H1 (cell line): ENCODE measurements around the gene CPTP. TPM values are rescaled to one million over a fixed set of nuclear protein-coding genes. Genes with fewer than 3 reads are reported as not detected.

Experiments used
- CTCF ChIA-PET: fragments of 300-600 bp; sonication (Branson Sonifier 250); formaldehyde crosslinking; loops from one replicate; lab custom pipeline; 2021; ENCODE audit not compliant: partially characterized antibody; lab: Charles Lee
- POLR2A ChIA-PET: fragments of 300-600 bp; sonication (Branson Sonifier 250); formaldehyde crosslinking; loops from one replicate; lab custom pipeline; 2021; ENCODE audit warnings: inconsistent platforms; ENCODE audit not compliant: partially characterized antibody; lab: Charles Lee
- DNase-seq, 2 experiments: peaks; one replicate each; pipeline versions ENCODE4 v3.0.0 to v3.0.0-alpha.2; 2010 to 2022; ENCODE audit warnings: low spot score in 2 of 2, low read depth in 1 of 2, mixed read lengths in 1 of 2
- FAIRE-seq: peaks from 2 replicates; lab custom pipeline; 2011; peaks lifted over from hg19 to GRCh38; lab: Jason Lieb, UNC
- H2AFZ ChIP-seq: 2 replicates; pipeline ENCODE4 v1.8.1; 2012; ENCODE audit warnings: low read length, inconsistent platforms
- H2AK5ac ChIP-seq: 2 replicates; pipeline ENCODE4 v1.6.1; 2013; ENCODE audit warnings: low read depth, low read length
- H2BK120ac ChIP-seq: replicated peaks from 2 replicates; pipeline ENCODE3; 2013; ENCODE audit warnings: low read depth, low read length, inconsistent platforms
- H2BK12ac ChIP-seq: 2 replicates; pipeline ENCODE4 v1.6.1; 2013; ENCODE audit warnings: low read depth, low read length
- H2BK15ac ChIP-seq: 2 replicates; pipeline ENCODE4 v1.6.1; 2013; ENCODE audit warnings: low read length
- H2BK20ac ChIP-seq: 2 replicates; pipeline ENCODE4 v1.6.1; 2013; ENCODE audit warnings: low read length
- H2BK5ac ChIP-seq: 2 replicates; pipeline ENCODE4 v1.6.1; 2013; ENCODE audit warnings: low read depth, low read length
- H3K14ac ChIP-seq: 2 replicates; pipeline ENCODE4 v1.6.1; 2013; ENCODE audit warnings: inconsistent platforms; ENCODE audit not compliant: insufficient read length
- H3K18ac ChIP-seq: 2 replicates; pipeline ENCODE4 v1.6.1; 2013; ENCODE audit warnings: low read length; ENCODE audit errors: extremely low read depth
- H3K23ac ChIP-seq: 2 replicates; pipeline ENCODE4 v1.6.1; 2013; ENCODE audit warnings: inconsistent platforms; ENCODE audit not compliant: insufficient read length
- H3K23me2 ChIP-seq: 2 replicates; pipeline ENCODE4 v1.6.1; 2013; ENCODE audit warnings: low read depth, low read length
- H3K27ac ChIP-seq: 2 replicates; pipeline ENCODE4 v1.6.1; 2011; ENCODE audit warnings: low read depth, low read length, inconsistent platforms
- H3K27me3 ChIP-seq, 4 experiments: replicated peaks in 1 of 4; 1 replicate in 1 of 4; 2 replicates in 3 of 4; pipeline versions ENCODE4 v1.6.1 to v1.8.1; 2011 to 2013; ENCODE audit warnings: low read length in 3 of 4, mild to moderate bottlenecking in 3 of 4, inconsistent platforms in 2 of 4, mixed read lengths in 2 of 4, moderate library complexity in 1 of 4; ENCODE audit not compliant: control insufficient read depth in 3 of 4, insufficient read depth in 3 of 4; ENCODE audit errors: extremely low read depth in 1 of 4
- H3K36me3 ChIP-seq, 4 experiments: 2 replicates each; pipeline versions ENCODE4 v1.6.1 to v1.8.1; 2011 to 2013; ENCODE audit warnings: mild to moderate bottlenecking in 4 of 4, low read length in 3 of 4, moderate library complexity in 2 of 4, control low read depth in 1 of 4, inconsistent platforms in 1 of 4; ENCODE audit not compliant: insufficient read depth in 4 of 4, control insufficient read depth in 2 of 4
- H3K4ac ChIP-seq: replicated peaks from 2 replicates; pipeline ENCODE3; 2013; ENCODE audit warnings: low read length, low read depth, mixed read lengths, inconsistent platforms; ENCODE audit not compliant: insufficient read length
- H3K4me1 ChIP-seq, 4 experiments: replicated peaks in 1 of 4; 1 replicate in 1 of 4; 2 replicates in 3 of 4; pipeline versions ENCODE4 v1.6.1 to v1.8.1; 2011 to 2013; ENCODE audit warnings: low read length in 3 of 4, inconsistent platforms in 2 of 4, mixed read lengths in 1 of 4; ENCODE audit not compliant: insufficient read depth in 4 of 4, control insufficient read depth in 3 of 4
- H3K4me2 ChIP-seq, 2 experiments: 2 replicates each; pipeline versions ENCODE4 v1.6.1 to v1.8.1; 2011 to 2013; ENCODE audit warnings: low read depth in 2 of 2, low read length in 2 of 2, control low read depth in 1 of 2, inconsistent platforms in 1 of 2, mild to moderate bottlenecking in 1 of 2; ENCODE audit not compliant: insufficient read depth in 1 of 2
- H3K4me3 ChIP-seq, 4 experiments: fragments of 200-600, 300-600 bp in 1 of 4; sonication (generic), shearing (Covaris generic), sonication (Bioruptor Twin) in 1 of 4; 2 replicates each; pipeline versions ENCODE4 v1.5.1 to v1.8.1; 2011 to 2016; ENCODE audit warnings: low read length in 4 of 4, low read depth in 3 of 4, control low read depth in 2 of 4, inconsistent platforms in 2 of 4, mild to moderate bottlenecking in 2 of 4, mixed read lengths in 1 of 4, moderate library complexity in 1 of 4; ENCODE audit not compliant: insufficient read depth in 2 of 4; ENCODE audit errors: extremely low read depth in 1 of 4
- H3K56ac ChIP-seq: replicated peaks from 2 replicates; pipeline ENCODE3; 2013; ENCODE audit warnings: low read depth, mild to moderate bottlenecking, mixed read lengths, low read length, inconsistent platforms; ENCODE audit not compliant: insufficient read length
- H3K79me1 ChIP-seq: 2 replicates; pipeline ENCODE4 v1.6.1; 2013; ENCODE audit warnings: low read depth, low read length, control low read depth
- H3K79me2 ChIP-seq, 2 experiments: 2 replicates each; pipeline versions ENCODE4 v1.6.1 to v1.8.1; 2012 to 2013; ENCODE audit warnings: low read length in 2 of 2, mild to moderate bottlenecking in 2 of 2, inconsistent platforms in 1 of 2; ENCODE audit not compliant: insufficient read depth in 2 of 2, control insufficient read depth in 1 of 2
- H3K9ac ChIP-seq, 4 experiments: replicated peaks in 1 of 4; 1 replicate in 1 of 4; 2 replicates in 3 of 4; pipeline versions ENCODE4 v1.6.1 to v1.8.1; 2011 to 2013; ENCODE audit warnings: low read depth in 3 of 4, low read length in 3 of 4, control low read depth in 2 of 4, mild to moderate bottlenecking in 2 of 4, moderate library complexity in 2 of 4, inconsistent platforms in 1 of 4; ENCODE audit errors: extremely low read depth in 1 of 4
- H3K9me3 ChIP-seq, 2 experiments: 2 replicates each; pipeline versions ENCODE4 v1.6.1 to v1.8.1; 2012 to 2013; ENCODE audit warnings: mild to moderate bottlenecking in 2 of 2, moderate library complexity in 2 of 2, control low read depth in 1 of 2, inconsistent platforms in 1 of 2, low read depth in 1 of 2, low read length in 1 of 2, mixed read lengths in 1 of 2; ENCODE audit not compliant: insufficient read depth in 2 of 2
- H4K20me1 ChIP-seq, 2 experiments: replicated peaks in 1 of 2; 2 replicates each; pipeline versions ENCODE3 to v1.8.1; 2011 to 2013; ENCODE audit warnings: inconsistent platforms in 2 of 2, low read length in 2 of 2, mild to moderate bottlenecking in 1 of 2; ENCODE audit not compliant: insufficient read depth in 2 of 2, control insufficient read depth in 1 of 2
- H4K5ac ChIP-seq: 2 replicates; pipeline ENCODE4 v1.6.1; 2013; ENCODE audit warnings: low read length, low read depth, mixed read lengths, inconsistent platforms; ENCODE audit not compliant: insufficient read length
- H4K8ac ChIP-seq: 2 replicates; pipeline ENCODE4 v1.8.0; 2013; ENCODE audit warnings: mild to moderate bottlenecking, moderate library complexity, low read length, inconsistent platforms; ENCODE audit not compliant: insufficient read depth; ENCODE audit errors: extremely low read depth
- H4K91ac ChIP-seq: replicated peaks from 2 replicates; pipeline ENCODE3; 2013; ENCODE audit warnings: low read length, mixed read lengths, inconsistent platforms; ENCODE audit not compliant: insufficient read length
- CBX8 ChIP-seq: fragments of 300-800, 300-1000 bp; sonication (generic); IDR thresholded peaks from 2 replicates; pipeline ENCODE4 v1.7.1; 2016; ENCODE audit warnings: low read depth, low read length, borderline replicate concordance
- CREB1 ChIP-seq: IDR thresholded peaks from 2 replicates; pipeline ENCODE4 v1.6.1; 2012; ENCODE audit warnings: inconsistent platforms
- CTBP2 ChIP-seq: IDR thresholded peaks from 2 replicates; pipeline ENCODE4 v1.7.0; 2011; ENCODE audit warnings: borderline replicate concordance, mild to moderate bottlenecking, moderate library complexity, mixed read lengths, low read length; ENCODE audit not compliant: insufficient read depth, insufficient read length
- EZH2 ChIP-seq: fragments of 200-600 bp; sonication (generic); IDR thresholded peaks from 2 replicates; pipeline ENCODE4 v1.7.1; 2012; ENCODE audit warnings: low read depth, mild to moderate bottlenecking, moderate library complexity, low read length, inconsistent platforms; ENCODE audit not compliant: severe bottlenecking
- JUN ChIP-seq: IDR thresholded peaks from 2 replicates; pipeline ENCODE4 v1.6.1; 2011; ENCODE audit warnings: low read depth, mild to moderate bottlenecking, improper control_type of control experiment, low read length
- KDM1A ChIP-seq: fragments of 200-600, 300-600 bp; sonication (generic); IDR thresholded peaks from 2 replicates; pipeline ENCODE4 v1.7.1; 2016; ENCODE audit warnings: mild to moderate bottlenecking, low read length, borderline replicate concordance
- POLR2A ChIP-seq, 2 experiments: IDR thresholded peaks; 1 replicate in 1 of 2; 2 replicates in 1 of 2; pipeline ENCODE4 v1.6.1; 2011; ENCODE audit warnings: low read depth in 2 of 2, low read length in 2 of 2, mild to moderate bottlenecking in 2 of 2; ENCODE audit errors: control extremely low read depth in 1 of 2
- SRF ChIP-seq: IDR thresholded peaks from 2 replicates; pipeline ENCODE4 v1.6.1; 2011; ENCODE audit warnings: mild to moderate bottlenecking, low read depth, low read length, moderate library complexity
- WGBS, 2 experiments: shearing (Covaris generic) in 1 of 2; methylation state at CpG; one replicate each; pipeline versions ENCODE4 v1.1.6 to v1.1.7; 2013 to 2015; ENCODE audit warnings: low lambda C conversion rate in 2 of 2, mixed read lengths in 2 of 2, inconsistent platforms in 1 of 2, low coverage in 1 of 2, missing lambda C conversion rate in 1 of 2; ENCODE audit not compliant: insufficient replicate concordance in 2 of 2, insufficient coverage in 1 of 2, insufficient read length in 1 of 2; ENCODE audit errors: extremely low coverage in 1 of 2, missing lambda C conversion rate in 1 of 2; 5-methylcytosine and 5-hydroxymethylcytosine counted together
- polyA plus RNA-seq, 7 experiments: library from polyadenylated mRNA; depleted of rRNA in 3 of 7; stranded (reverse) in 5 of 7; unstranded in 2 of 7; fragments of >200 nt in 5 of 7; fragments of 200-250 nt in 2 of 7; gene quantifications; 1 replicate in 5 of 7; 2 replicates in 1 of 7; 4 replicates in 1 of 7; pipeline versions ENCODE4 v1.2.1 to v1.2.3, GENCODE V29; 2011 to 2013; ENCODE audit warnings: missing spikeins in 2 of 7, mixed read lengths in 2 of 7
- total RNA-seq: library from RNA; stranded (reverse); fragmentation: NEBNext Ultra II Directional; extraction: Animal tissue kit (Norgen Biotek cat#: 25700); gene quantifications from 2 replicates; pipeline ENCODE4 v1.2.1, GENCODE V29; 2021
- TF ChIP-seq, protein P1 (sequence below): IDR thresholded peaks from 2 replicates; pipeline ENCODE4 v1.6.1; 2011; ENCODE audit warnings: low read depth, mild to moderate bottlenecking, low read length; ENCODE audit not compliant: insufficient read depth

Gene CPTP
- total and polyA plus RNA-seq, 2 of the 8 experiments (the other 6 are each of a cell fraction or from before 2014, with no cell fraction given) = 8.1 to 10.6 TPM

DNA sequence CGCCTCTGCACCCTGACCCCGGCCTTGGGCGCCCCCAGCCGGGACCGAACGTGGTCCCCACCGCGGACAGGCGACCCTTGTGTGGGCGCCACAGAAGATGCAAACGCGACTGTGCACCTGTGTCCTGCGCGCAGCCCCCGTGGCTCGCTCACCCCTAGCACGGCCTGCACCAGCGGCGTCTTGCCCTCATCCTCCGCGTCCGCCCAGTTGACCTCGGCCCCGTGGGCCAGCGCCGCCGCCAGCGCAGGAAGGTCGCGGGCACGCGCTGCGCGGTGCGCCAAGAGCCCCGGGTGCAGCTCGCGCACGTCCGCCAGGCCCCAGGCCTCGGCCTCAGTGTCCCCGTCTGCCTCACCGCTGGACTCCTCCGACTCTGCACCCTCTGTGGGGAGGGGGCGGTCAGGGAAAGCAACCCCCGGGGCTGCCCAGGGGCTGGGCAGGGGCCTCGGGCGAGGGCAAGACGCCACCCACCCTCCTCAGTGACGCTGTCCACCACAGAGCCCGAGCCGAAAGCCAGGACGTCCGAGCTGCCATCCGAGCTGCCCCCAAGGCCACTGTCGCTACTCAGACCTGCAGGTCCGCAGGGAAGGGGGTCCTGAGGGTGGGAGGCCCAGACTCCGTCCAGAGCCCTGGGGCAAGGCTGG lies 30.2 kb upstream of the CPTP start:
- no peak overlapping the region for H4K91ac ChIP-seq
- H3K23ac ChIP-seq = no peak overlapping the region
- CTCF ChIA-PET = interaction anchor here (0.8 to 1.0 kb wide), 2 partner anchors 9 to 319 kb away, joined by 3 to 4 read pairs; no protein-coding TSS in a partner anchor
- TF ChIP-seq CBX8 = no peak
- TF ChIP-seq CREB1 = no peak
- TF ChIP-seq SRF = no peak
- no peak for TF ChIP-seq CTBP2
- no peak for TF ChIP-seq JUN
- no peak for TF ChIP-seq POLR2A (IDR thresholded peaks at IDR 0.05; ENCODE audit: control extremely low read depth in 1 of 2, low read depth in 2 of 2, low read length in 2 of 2)
- TF ChIP-seq, protein P1, sequence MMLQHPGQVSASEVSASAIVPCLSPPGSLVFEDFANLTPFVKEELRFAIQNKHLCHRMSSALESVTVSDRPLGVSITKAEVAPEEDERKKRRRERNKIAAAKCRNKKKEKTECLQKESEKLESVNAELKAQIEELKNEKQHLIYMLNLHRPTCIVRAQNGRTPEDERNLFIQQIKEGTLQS = no peak
- TF ChIP-seq EZH2 = no peak
- TF ChIP-seq KDM1A = no peak

More for the DNA sequence above, 30.2 kb upstream of the CPTP start:
- Histone ChIP-seq H4K8ac (no peak overlapping the region; the same call in 1 of the 2 replicates), H3K79me2 (no peaks in the 10 kb centered on the region), H2AK5ac (no peak overlapping the region), H3K36me3 (peaks cover 0 to 7% (median 0%) of the 10 kb centered on the region in 4 experiments; a peak in 1 of 8 replicates), H3K27ac (no peak overlapping the region), H2BK5ac (no peak overlapping the region), H3K18ac (no peak overlapping the region; the same call in 1 of the 2 replicates), H3K9me3 (no peaks in the 10 kb centered on the region), H2BK12ac (no peak overlapping the region), H3K9ac (no peak overlapping the region), H3K4ac (no peak overlapping the region), H3K79me1 (no peaks in the 10 kb centered on the region), H3K4me2 (peak overlapping the region; percentile 35 to 61; a peak in 3 of 4 replicates), H4K20me1 (peaks cover 2 to 7% of the 10 kb centered on the region in 2 experiments), H2AFZ (no peak overlapping the region), H3K27me3 (peaks cover 0 to 3% (median 0%) of the 10 kb centered on the region in 4 experiments; a peak in 1 of 7 replicates), H3K23me2 (no peaks in the 10 kb centered on the region), H2BK20ac (no peak overlapping the region), H4K5ac (no peak overlapping the region), H3K14ac (no peak overlapping the region), H3K4me3 (peak overlapping the region in 1 of 4 experiments; percentile 47; a peak in 2 of 8 replicates), H2BK15ac (no peak overlapping the region), H3K56ac (no peak overlapping the region), H3K4me1 (peaks cover 0 to 12% (median 0%) of the 10 kb centered on the region in 4 experiments; a peak in 2 of 7 replicates), H2BK120ac (no peak overlapping the region)
- 91% methylated on average over 51 of the region's 58 CpGs; no CpG with 5 or more reads in 1 of the 2 experiments for WGBS, 2 experiments
- POLR2A ChIA-PET = interaction anchor here (0.9 to 1.3 kb wide), 3 partner anchors 15 to 31 kb away, joined by 3 to 4 read pairs (median 3); no protein-coding TSS in a partner anchor
- FAIRE-seq (no peak), DNase-seq (no peak)
